Osteocyte (in vitro differentiated cells): Measurements from ENCODE around the gene ATXN7L3. TPM values are rescaled to one million over a fixed set of nuclear protein-coding genes. Genes with fewer than 3 reads are reported as not detected.

Source experiments
- DNase-seq: peaks from one replicate; pipeline ENCODE4 v3.0.0; 2021; ENCODE audit warnings: mixed read lengths; ENCODE audit not compliant: unreplicated experiment; ENCODE audit errors: extremely low spot score
- H3K27ac Mint-ChIP-seq: one replicate; pipeline ENCODE4 v1.8.0; 2021; ENCODE audit warnings: mild to moderate bottlenecking, mixed read lengths; ENCODE audit not compliant: unreplicated experiment
- H3K27me3 Mint-ChIP-seq: one replicate; pipeline ENCODE4 v1.8.0; 2021; ENCODE audit warnings: mixed read lengths; ENCODE audit not compliant: unreplicated experiment
- H3K36me3 Mint-ChIP-seq: one replicate; pipeline ENCODE4 v1.8.0; 2021; ENCODE audit warnings: mixed read lengths; ENCODE audit not compliant: unreplicated experiment
- H3K4me1 Mint-ChIP-seq: one replicate; pipeline ENCODE4 v1.8.0; 2021; ENCODE audit warnings: mixed read lengths; ENCODE audit not compliant: unreplicated experiment
- H3K4me3 Mint-ChIP-seq: one replicate; pipeline ENCODE4 v1.8.0; 2021; ENCODE audit warnings: mild to moderate bottlenecking, moderate library complexity, mixed read lengths; ENCODE audit not compliant: unreplicated experiment
- H3K9me3 Mint-ChIP-seq: one replicate; pipeline ENCODE4 v1.8.0; 2021; ENCODE audit warnings: mixed read lengths; ENCODE audit not compliant: unreplicated experiment
- total RNA-seq: library from RNA; stranded (reverse); gene quantifications from 2 replicates; pipeline ENCODE4 v1.2.1, GENCODE V29; 2021
- TF ChIP-seq, protein P1 (sequence below): fragments of 200-600 bp; sonication (generic); IDR thresholded peaks from 2 replicates; pipeline ENCODE4 v1.5.0; 2021; ENCODE audit warnings: antibody characterized with exemption, mild to moderate bottlenecking, moderate library complexity

Gene ATXN7L3
- total RNA-seq, 1 donor from 2014 or later = 89.0 TPM

- TF ChIP-seq, protein P1, sequence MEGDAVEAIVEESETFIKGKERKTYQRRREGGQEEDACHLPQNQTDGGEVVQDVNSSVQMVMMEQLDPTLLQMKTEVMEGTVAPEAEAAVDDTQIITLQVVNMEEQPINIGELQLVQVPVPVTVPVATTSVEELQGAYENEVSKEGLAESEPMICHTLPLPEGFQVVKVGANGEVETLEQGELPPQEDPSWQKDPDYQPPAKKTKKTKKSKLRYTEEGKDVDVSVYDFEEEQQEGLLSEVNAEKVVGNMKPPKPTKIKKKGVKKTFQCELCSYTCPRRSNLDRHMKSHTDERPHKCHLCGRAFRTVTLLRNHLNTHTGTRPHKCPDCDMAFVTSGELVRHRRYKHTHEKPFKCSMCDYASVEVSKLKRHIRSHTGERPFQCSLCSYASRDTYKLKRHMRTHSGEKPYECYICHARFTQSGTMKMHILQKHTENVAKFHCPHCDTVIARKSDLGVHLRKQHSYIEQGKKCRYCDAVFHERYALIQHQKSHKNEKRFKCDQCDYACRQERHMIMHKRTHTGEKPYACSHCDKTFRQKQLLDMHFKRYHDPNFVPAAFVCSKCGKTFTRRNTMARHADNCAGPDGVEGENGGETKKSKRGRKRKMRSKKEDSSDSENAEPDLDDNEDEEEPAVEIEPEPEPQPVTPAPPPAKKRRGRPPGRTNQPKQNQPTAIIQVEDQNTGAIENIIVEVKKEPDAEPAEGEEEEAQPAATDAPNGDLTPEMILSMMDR = no peak
- Mint-ChIP-seq H3K4me3 (no peak overlapping the region), H3K36me3 (peaks cover 5% of the 10 kb centered on the region), H3K27ac (no peak overlapping the region), H3K27me3 (no peaks in the 10 kb centered on the region), H3K4me1 (peaks cover 16% of the 10 kb centered on the region), H3K9me3 (no peaks in the 10 kb centered on the region)
- no peak for DNase-seq
Measured at GRCh38 chr17:44171931-44172455, 27.7 kb downstream of the ATXN7L3 start.

GRCh38 chr17:44170499-44171201, 29.0 kb downstream of the ATXN7L3 start, which contains the start of gene ASB16:
Gene ASB16, plus strand, starts transcription at chr17:44170704. Its CDS starts 86 bp downstream, at chr17:44170790.
- TF ChIP-seq, protein P1 = no peak
- no peaks in the 10 kb centered on the region for H3K27me3 Mint-ChIP-seq
- H3K4me3 Mint-ChIP-seq = no peak within 1 kb of the TSS
- H3K36me3 Mint-ChIP-seq = peaks cover 3% of the 10 kb centered on the region
- no peak within 1 kb of the TSS for H3K27ac Mint-ChIP-seq
- H3K4me1 Mint-ChIP-seq = peaks cover 16% of the 10 kb centered on the region
- no peaks in the 10 kb centered on the region for H3K9me3 Mint-ChIP-seq
- no peak for DNase-seq

GRCh38 chr17:44170135-44170498, 29.6 kb downstream of the ATXN7L3 start:
- no peaks in the 10 kb centered on the region for H3K36me3 Mint-ChIP-seq
- TF ChIP-seq, protein P1 = no peak
- H3K27me3 Mint-ChIP-seq = no peaks in the 10 kb centered on the region
- no peak for DNase-seq
- no peaks in the 10 kb centered on the region for H3K9me3 Mint-ChIP-seq
- peaks cover 16% of the 10 kb centered on the region for H3K4me1 Mint-ChIP-seq
- H3K27ac Mint-ChIP-seq = no peak overlapping the region
- no peak overlapping the region for H3K4me3 Mint-ChIP-seq

DNA sequence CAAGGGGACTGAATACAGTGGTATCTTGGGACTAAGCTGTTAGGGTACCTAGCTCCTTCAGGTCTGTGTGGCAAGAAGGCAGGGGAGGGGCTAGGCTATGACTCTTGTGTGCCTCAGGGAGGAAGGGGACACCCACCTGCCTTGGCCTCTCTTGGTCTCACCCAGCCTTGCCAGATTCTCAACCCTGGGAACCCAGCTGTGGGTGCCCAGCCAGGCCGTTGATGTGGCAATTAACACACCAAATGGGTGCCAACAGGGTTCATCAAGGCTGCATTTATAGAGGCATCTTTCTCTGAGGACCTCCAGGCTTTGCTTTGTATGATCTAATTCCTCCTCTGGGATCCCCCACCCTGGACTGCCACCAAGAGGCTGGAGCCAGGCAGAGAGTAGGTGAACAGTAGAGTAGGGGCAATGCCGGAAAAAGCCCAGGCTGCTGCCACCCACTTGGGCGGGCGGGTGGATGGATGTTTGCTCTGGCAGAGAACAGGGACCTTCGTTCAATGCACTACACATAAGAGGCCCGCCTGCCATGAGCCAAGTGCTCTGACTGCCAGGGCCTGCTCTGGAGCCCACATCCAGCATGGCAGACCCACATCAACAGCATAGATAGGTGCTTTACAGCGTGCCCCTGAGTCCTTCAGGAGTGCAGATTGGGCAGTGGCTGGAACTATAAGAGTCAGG, 32.4 kb downstream of the ATXN7L3 start:
- H3K36me3 Mint-ChIP-seq = no peaks in the 10 kb centered on the region
- H3K27me3 Mint-ChIP-seq = no peaks in the 10 kb centered on the region
- TF ChIP-seq, protein P1 = no peak
- H3K27ac Mint-ChIP-seq = no peak overlapping the region
- H3K4me3 Mint-ChIP-seq = no peak overlapping the region
- no peak for DNase-seq
- H3K4me1 Mint-ChIP-seq = peaks cover 16% of the 10 kb centered on the region
- no peaks in the 10 kb centered on the region for H3K9me3 Mint-ChIP-seq

- no peaks in the 10 kb centered on the region for H3K27me3 Mint-ChIP-seq
- TF ChIP-seq, protein P1 = no peak
- H3K9me3 Mint-ChIP-seq = no peaks in the 10 kb centered on the region
- no peaks in the 10 kb centered on the region for H3K36me3 Mint-ChIP-seq
- H3K4me3 Mint-ChIP-seq = no peak overlapping the region
- no peak overlapping the region for H3K27ac Mint-ChIP-seq
- peaks cover 9% of the 10 kb centered on the region for H3K4me1 Mint-ChIP-seq
- DNase-seq = no peak
Measured at GRCh38 chr17:44164476-44164875, 35.2 kb downstream of the ATXN7L3 start.
